Upper lobe of right lung (tissue), 1 donor: Measurements from ENCODE around the gene CCR3. TPM values are rescaled to one million over a fixed set of nuclear protein-coding genes. Genes with fewer than 3 reads are reported as not detected.

Experiments
- ATAC-seq: fragments of 200-7000 bp; cut with Tn5 transposase; one replicate; pipeline ENCODE4 v1.9.1; 2020; ENCODE audit warnings: mild to moderate bottlenecking, moderate library complexity
- DNase-seq: peaks from one replicate; pipeline ENCODE4 v3.0.0-alpha.2; 2020
- H3K27ac ChIP-seq: fragments of 200-600 bp; one replicate; pipeline ENCODE4 v1.8.0; 2022
- H3K27me3 ChIP-seq: fragments of 200-600 bp; one replicate; pipeline ENCODE4 v1.8.0; 2022; ENCODE audit warnings: mild to moderate bottlenecking
- H3K36me3 ChIP-seq: fragments of 200-600 bp; one replicate; pipeline ENCODE4 v1.8.0; 2022
- H3K4me1 ChIP-seq: fragments of 200-600 bp; one replicate; pipeline ENCODE4 v1.8.0; 2022
- H3K4me3 ChIP-seq: fragments of 200-600 bp; one replicate; pipeline ENCODE4 v1.8.0; 2022; ENCODE audit warnings: mild to moderate bottlenecking
- H3K9me3 ChIP-seq: fragments of 200-600 bp; one replicate; pipeline ENCODE4 v1.8.0; 2022
- intact Hi-C: fragments of 100-400 bp; cut with DNase I; formaldehyde crosslinking; loops from one replicate; pipeline ENCODE4 v1.11.0; 2022
- total RNA-seq: library from RNA; stranded (reverse); fragmentation: NEBNext Ultra II Directional; extraction: Animal tissue kit (Norgen Biotek cat#: 25700); gene quantifications from one replicate; pipeline ENCODE4 v1.2.1, GENCODE V29; 2021
- TF ChIP-seq, protein P1 (sequence below): fragments of 200-600 bp; IDR thresholded peaks from one replicate; pipeline ENCODE4 v1.8.0; 2022; ENCODE audit warnings: antibody characterized with exemption
- donor health status: DM: no; HTN: yes; CAD: no; lungs with severe emphysema.

CCR3 gene
- total RNA-seq, 1 donor from 2014 or later: 0.43 TPM

GRCh38 chr3:46293991-46294833 lies 52.0 kb downstream of the CCR3 start:
- Histone ChIP-seq H3K4me1 (peaks cover 15% of the 10 kb centered on the region), H3K9me3 (no peaks in the 10 kb centered on the region), H3K27ac (peak overlapping the region; percentile 51), H3K4me3 (no peak overlapping the region), H3K27me3 (no peaks in the 10 kb centered on the region), H3K36me3 (no peaks in the 10 kb centered on the region)
- TF ChIP-seq, protein P1, sequence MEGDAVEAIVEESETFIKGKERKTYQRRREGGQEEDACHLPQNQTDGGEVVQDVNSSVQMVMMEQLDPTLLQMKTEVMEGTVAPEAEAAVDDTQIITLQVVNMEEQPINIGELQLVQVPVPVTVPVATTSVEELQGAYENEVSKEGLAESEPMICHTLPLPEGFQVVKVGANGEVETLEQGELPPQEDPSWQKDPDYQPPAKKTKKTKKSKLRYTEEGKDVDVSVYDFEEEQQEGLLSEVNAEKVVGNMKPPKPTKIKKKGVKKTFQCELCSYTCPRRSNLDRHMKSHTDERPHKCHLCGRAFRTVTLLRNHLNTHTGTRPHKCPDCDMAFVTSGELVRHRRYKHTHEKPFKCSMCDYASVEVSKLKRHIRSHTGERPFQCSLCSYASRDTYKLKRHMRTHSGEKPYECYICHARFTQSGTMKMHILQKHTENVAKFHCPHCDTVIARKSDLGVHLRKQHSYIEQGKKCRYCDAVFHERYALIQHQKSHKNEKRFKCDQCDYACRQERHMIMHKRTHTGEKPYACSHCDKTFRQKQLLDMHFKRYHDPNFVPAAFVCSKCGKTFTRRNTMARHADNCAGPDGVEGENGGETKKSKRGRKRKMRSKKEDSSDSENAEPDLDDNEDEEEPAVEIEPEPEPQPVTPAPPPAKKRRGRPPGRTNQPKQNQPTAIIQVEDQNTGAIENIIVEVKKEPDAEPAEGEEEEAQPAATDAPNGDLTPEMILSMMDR: no peak
- DNase-seq (no peak), ATAC-seq (no peak)
- intact Hi-C loops: no loop called here

- no peak for DNase-seq
- intact Hi-C loops: no loop called here
- TF ChIP-seq, protein P1: no peak
- no peak for ATAC-seq
- no peak overlapping the region for H3K4me3 ChIP-seq
- no peaks in the 10 kb centered on the region for H3K9me3 ChIP-seq
- no peaks in the 10 kb centered on the region for H3K27me3 ChIP-seq
- H3K36me3 ChIP-seq: no peaks in the 10 kb centered on the region
- peaks cover 20% of the 10 kb centered on the region for H3K4me1 ChIP-seq
- no peak overlapping the region for H3K27ac ChIP-seq
Measured at GRCh38 chr3:46296826-46297225, 54.6 kb downstream of the CCR3 start.

DNA sequence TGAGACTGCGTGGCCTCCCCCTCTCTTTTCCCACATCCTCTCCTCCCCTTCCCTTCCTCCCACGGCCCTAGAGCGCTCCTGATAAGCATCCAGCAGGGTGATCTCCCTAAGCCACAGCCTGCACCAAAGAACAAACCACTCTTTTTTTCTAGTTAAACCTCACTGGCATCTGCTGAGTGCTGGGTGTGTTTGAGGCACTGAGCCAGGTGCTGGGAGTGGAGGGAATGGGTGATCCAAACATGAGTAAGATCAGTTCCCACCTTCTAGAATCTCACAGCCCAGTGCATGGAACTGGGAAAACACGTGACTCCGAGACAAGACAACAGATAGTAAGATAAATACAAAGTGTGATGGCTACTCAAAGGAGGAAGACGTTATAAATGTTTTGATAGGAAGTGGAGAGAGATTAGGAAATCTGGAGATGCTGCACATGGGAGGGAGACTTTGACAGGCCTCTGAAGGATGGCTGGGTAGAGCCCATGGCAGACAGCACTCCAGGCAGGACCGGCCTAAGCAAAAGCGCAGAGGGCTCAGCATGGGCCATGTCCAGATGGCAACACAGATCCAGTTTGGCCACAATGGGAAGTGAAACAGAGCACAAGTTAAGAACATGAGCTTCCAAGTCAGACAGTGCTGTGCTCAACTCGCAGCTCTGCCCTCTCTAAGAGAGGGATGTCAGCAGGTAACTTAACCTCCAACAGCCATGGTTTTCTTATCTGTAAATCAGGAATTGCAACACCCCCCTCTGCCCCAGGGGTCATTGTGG lies 55.6 kb downstream of the CCR3 start:
- no peaks in the 10 kb centered on the region for H3K36me3 ChIP-seq
- H3K4me1 ChIP-seq: peaks cover 20% of the 10 kb centered on the region
- no peak for DNase-seq
- no peak overlapping the region for H3K4me3 ChIP-seq
- peak; percentile 61 for ATAC-seq
- no peak overlapping the region for H3K27ac ChIP-seq
- intact Hi-C loops: no loop called here
- no peaks in the 10 kb centered on the region for H3K27me3 ChIP-seq
- TF ChIP-seq, protein P1: no peak
- no peaks in the 10 kb centered on the region for H3K9me3 ChIP-seq

DNA sequence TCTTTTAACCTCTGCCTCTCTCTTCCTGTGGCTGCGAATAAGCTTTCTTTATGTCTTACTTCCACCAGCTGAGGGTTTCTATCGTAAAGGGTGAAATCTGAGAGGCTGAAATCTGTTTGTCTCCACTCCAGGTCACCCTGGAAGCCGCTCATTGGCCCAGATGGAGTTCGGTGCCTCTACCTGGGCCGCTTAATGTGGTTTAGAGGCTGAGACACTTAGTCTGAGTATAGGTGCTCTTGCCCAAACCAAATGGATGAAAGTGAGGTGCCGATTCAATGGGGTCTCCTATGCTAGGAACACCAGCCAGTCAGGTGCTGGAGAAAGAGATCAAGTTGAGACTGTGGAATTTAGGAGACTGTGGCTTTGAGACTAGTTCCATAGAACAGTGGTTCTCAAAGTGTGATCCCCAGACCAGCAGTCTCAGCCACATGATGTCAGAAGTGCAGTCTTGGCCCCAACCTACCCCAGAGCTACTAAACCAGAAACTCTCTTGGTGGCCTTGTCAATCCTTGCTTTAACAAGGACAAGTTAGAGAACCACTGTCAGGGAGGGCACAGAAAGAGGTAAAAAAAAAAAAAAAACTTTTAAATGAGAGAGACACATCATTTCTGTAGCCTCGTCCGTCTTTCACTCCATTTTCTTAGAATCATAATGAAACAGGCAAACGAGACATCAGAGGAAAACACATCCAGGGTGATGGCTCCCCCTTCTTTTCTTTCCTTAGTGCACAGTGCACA lies 56.8 kb downstream of the CCR3 start:
- Histone ChIP-seq H3K36me3 (no peaks in the 10 kb centered on the region), H3K4me1 (peaks cover 20% of the 10 kb centered on the region), H3K27ac (peak overlapping the region; percentile 51), H3K4me3 (no peak overlapping the region), H3K9me3 (no peaks in the 10 kb centered on the region), H3K27me3 (no peaks in the 10 kb centered on the region)
- intact Hi-C loops: no loop called here
- DNase-seq: no peak
- TF ChIP-seq, protein P1: no peak
- no peak for ATAC-seq

GRCh38 chr3:46299608-46300460 lies 57.6 kb downstream of the CCR3 start:
- Histone ChIP-seq H3K4me3 (no peak overlapping the region), H3K4me1 (peaks cover 20% of the 10 kb centered on the region), H3K9me3 (no peaks in the 10 kb centered on the region), H3K36me3 (no peaks in the 10 kb centered on the region), H3K27me3 (no peaks in the 10 kb centered on the region), H3K27ac (peak overlapping the region; percentile 51)
- intact Hi-C loops: no loop called here
- ATAC-seq (peak; percentile 57), DNase-seq (no peak)
- TF ChIP-seq, protein P1: no peak
